HG03175 (cell line): Measurements from ENCODE around the gene MYL11.
A peak's percentile ranks its signal among the peaks of the same experiment; 100 is the strongest.

Experiments
- ATAC-seq: cut with Tn5 transposase; IDR thresholded peaks from one replicate; pipeline ENCODE4 v1.9.1; 2021; ENCODE audit warnings: mild to moderate bottlenecking, moderate library complexity; ENCODE audit not compliant: unreplicated experiment

The MYL11 gene

DNA sequence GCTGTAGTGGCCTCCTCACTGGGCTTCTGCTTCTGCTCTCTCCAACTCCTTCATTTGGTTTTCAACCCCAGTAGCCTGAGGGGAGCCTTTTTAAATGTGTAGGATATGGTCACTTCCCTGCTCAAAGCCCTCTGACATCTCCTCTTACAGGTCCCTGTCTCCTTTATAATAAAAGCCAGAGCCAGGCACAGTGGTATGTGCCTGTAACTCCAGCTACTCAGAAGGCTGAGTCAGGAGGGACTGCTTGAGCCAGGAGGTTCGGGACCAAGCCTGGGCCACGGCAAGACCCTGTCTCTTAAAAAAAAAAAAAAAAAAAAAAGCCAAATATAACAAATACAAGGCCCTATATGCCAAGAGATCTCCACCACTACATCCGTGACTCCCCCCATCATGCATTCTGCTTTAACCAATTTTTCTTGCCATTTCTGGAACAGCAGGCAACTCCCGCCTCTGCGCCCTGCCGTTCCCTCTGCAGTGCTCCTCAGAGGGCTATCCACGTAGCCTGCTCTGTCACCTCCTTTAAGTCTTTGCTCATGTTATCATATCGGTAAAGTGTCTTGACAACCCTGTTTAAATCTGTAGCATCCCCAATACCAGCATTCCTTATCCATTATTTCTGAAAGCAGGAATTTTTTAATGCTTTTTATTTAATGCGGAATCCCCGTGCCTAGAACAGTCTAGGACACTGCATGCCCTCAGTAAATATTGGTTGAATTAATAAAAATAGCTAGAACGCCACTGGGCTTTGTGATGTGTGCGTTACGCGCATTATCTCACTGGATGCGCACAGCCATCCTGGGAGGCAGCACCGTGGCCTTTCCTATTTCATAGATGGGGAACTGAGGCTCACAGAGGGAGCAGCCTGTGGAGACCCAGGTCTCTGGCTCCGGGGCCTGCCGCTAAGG is 42.3 kb downstream of the MYL11 start:
- no peak for ATAC-seq

DNA sequence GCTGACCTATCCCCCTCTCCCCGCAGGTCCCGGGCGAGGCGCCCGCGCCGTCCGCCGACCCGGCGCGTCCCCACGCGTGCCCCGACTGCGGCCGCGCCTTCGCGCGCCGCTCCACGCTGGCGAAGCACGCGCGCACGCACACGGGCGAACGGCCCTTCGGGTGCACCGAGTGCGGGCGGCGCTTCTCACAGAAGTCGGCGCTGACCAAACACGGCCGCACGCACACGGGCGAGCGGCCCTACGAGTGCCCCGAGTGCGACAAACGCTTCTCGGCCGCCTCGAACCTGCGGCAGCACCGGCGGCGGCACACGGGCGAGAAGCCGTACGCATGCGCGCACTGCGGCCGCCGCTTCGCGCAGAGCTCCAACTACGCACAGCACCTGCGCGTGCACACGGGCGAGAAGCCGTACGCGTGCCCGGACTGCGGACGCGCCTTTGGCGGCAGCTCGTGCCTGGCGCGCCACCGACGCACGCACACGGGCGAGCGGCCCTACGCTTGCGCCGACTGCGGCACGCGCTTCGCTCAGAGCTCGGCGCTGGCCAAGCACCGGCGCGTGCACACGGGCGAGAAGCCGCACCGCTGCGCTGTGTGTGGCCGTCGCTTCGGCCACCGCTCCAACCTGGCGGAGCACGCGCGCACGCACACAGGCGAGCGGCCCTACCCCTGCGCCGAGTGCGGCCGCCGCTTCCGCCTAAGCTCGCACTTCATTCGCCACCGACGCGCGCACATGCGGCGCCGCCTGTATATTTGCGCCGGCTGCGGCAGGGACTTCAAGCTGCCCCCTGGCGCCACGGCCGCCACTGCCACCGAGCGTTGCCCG is 43.1 kb downstream of the MYL11 start:
- ATAC-seq = peak; percentile 76

DNA sequence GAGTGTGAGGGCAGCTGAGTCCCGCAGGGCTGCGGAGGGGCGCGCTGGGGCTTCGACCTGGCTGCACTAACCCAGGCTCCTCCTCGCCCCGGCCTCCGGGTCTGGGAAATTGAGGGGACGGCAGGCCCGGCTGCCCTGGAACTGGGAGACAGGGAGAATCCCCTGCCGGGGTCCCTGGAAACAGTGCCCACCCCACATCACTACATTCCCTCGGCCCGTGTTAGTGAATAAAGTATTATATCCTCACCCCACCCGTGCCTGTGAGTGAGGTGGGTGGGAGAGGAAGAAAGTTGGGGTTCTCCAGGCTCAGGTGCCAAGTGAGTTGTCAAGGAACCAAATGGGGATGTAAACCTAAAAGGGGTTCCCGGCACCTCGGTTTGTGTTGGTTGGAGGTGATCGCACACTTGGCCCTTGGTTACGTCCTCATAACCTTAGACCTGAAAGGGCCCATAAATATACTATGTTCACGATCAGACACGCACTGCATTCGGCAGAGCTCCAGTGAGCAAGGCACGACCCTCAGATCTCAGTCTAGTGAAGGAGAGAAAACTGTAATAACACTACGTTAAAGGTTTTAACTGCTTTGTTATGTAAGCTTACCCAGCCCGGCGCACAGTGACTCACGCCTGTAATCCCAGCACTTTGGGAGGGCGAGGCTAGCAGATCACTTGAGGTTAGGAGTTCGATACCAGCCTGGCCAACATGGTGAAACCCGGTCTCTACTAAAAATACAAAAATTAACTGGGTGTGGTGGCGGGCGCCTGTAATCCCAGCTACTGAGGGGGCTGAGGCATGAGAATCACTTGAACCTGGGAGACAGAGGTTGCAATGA is 44.0 kb downstream of the MYL11 start:
- ATAC-seq = no peak

- ATAC-seq = no peak
Measured at GRCh38 chr16:30421010-30421409, 46.4 kb downstream of the MYL11 start.
